IMR-90 (cell line): ENCODE data around the gene AGO1. TPM values are rescaled to one million over a fixed set of nuclear protein-coding genes. Genes with fewer than 3 reads are reported as not detected.

Source experiments
- ATAC-seq: fragments of 200-7000 bp; cut with Tn5 transposase; 2 replicates; pipeline ENCODE4 v1.9.1; 2020; ENCODE audit warnings: low read depth, mild to moderate bottlenecking, moderate library complexity
- BruUV-seq: library from RNA; stranded (reverse); fragments of 400-500 nt; replicated peaks from 2 replicates; lab custom pipeline; 2021; lab: Mats Ljungman, UMichigan
- CTCF ChIA-PET: fragments of 300-600 bp; formaldehyde crosslinking; extraction: SDS; loops from one replicate; lab custom pipeline; 2021; ENCODE audit warnings: antibody characterized with exemption; lab: Yijun Ruan, JAX
- POLR2A ChIA-PET: fragments of 300-600 bp; sonication (Branson Sonifier 250); formaldehyde crosslinking; loops from one replicate; lab custom pipeline; 2022; ENCODE audit warnings: antibody characterized with exemption; ENCODE audit not compliant: unreplicated experiment; lab: Charles Lee
- DNase-seq: peaks from one replicate; pipeline ENCODE4 v3.0.0; 2013
- H2AFZ ChIP-seq: replicated peaks from 2 replicates; pipeline ENCODE3; 2013; ENCODE audit warnings: low read length, mild to moderate bottlenecking; ENCODE audit not compliant: poor library complexity
- H2AK5ac ChIP-seq: 2 replicates; pipeline ENCODE4 v1.6.1; 2013; ENCODE audit warnings: low read depth, low read length, inconsistent platforms
- H2AK9ac ChIP-seq: replicated peaks from 2 replicates; pipeline ENCODE3; 2013; ENCODE audit warnings: mild to moderate bottlenecking, low read depth, low read length, moderate library complexity; ENCODE audit not compliant: poor library complexity
- H2BK120ac ChIP-seq: 2 replicates; pipeline ENCODE4 v1.6.1; 2013; ENCODE audit warnings: low read depth, low read length, inconsistent platforms
- H2BK15ac ChIP-seq: 3 replicates; pipeline ENCODE4 v1.6.1; 2013; ENCODE audit warnings: low read depth, low read length, inconsistent platforms
- H2BK20ac ChIP-seq: 2 replicates; pipeline ENCODE4 v1.6.1; 2013; ENCODE audit warnings: low read depth, mild to moderate bottlenecking, inconsistent platforms, low read length, moderate library complexity
- H2BK5ac ChIP-seq: 2 replicates; pipeline ENCODE4 v1.6.1; 2013; ENCODE audit warnings: mild to moderate bottlenecking, low read depth, low read length, inconsistent platforms; ENCODE audit not compliant: poor library complexity, severe bottlenecking
- H3K14ac ChIP-seq: replicated peaks from 2 replicates; pipeline ENCODE4 v1.6.1; 2013; ENCODE audit warnings: low read depth, low read length, inconsistent platforms
- H3K18ac ChIP-seq: 2 replicates; pipeline ENCODE4 v1.6.1; 2013; ENCODE audit warnings: low read depth, low read length, control low read depth
- H3K23ac ChIP-seq: 2 replicates; pipeline ENCODE4 v1.6.1; 2013; ENCODE audit warnings: low read depth, low read length, inconsistent platforms
- H3K27ac ChIP-seq: 2 replicates; pipeline ENCODE4 v1.5.1; 2013; ENCODE audit warnings: mild to moderate bottlenecking, control low read depth, low read length; ENCODE audit not compliant: insufficient read depth
- H3K27me3 ChIP-seq: 2 replicates; pipeline ENCODE4 v1.6.1; 2013; ENCODE audit warnings: low read length; ENCODE audit not compliant: control insufficient read depth, insufficient read depth
- H3K36me3 ChIP-seq: 2 replicates; pipeline ENCODE4 v1.6.1; 2013; ENCODE audit warnings: low read length, mixed read lengths; ENCODE audit not compliant: control insufficient read depth, insufficient read depth
- H3K4ac ChIP-seq: 2 replicates; pipeline ENCODE4 v1.6.1; 2013; ENCODE audit warnings: low read depth, low read length, inconsistent platforms
- H3K4me1 ChIP-seq: 2 replicates; pipeline ENCODE4 v1.6.1; 2013; ENCODE audit warnings: low read length, mixed read lengths; ENCODE audit not compliant: control insufficient read depth, insufficient read depth
- H3K4me2 ChIP-seq: 2 replicates; pipeline ENCODE4 v1.6.1; 2013; ENCODE audit warnings: low read depth, mild to moderate bottlenecking, control low read depth, low read length, moderate library complexity
- H3K4me3 ChIP-seq: 2 replicates; pipeline ENCODE4 v1.5.1; 2013; ENCODE audit warnings: low read depth, mild to moderate bottlenecking, control low read depth, low read length, moderate library complexity; ENCODE audit not compliant: insufficient read depth
- H3K56ac ChIP-seq: 2 replicates; pipeline ENCODE4 v1.6.1; 2013; ENCODE audit warnings: low read length, inconsistent platforms; ENCODE audit not compliant: insufficient read depth; ENCODE audit errors: extremely low read depth
- H3K79me1 ChIP-seq, 2 experiments: 2 replicates each; pipeline ENCODE4 v1.6.1; 2013; ENCODE audit warnings: low read length in 2 of 2, inconsistent platforms in 1 of 2, low read depth in 1 of 2
- H3K9ac ChIP-seq: 2 replicates; pipeline ENCODE4 v1.6.1; 2013; ENCODE audit warnings: low read depth, low read length, control low read depth
- H3K9me1 ChIP-seq: 2 replicates; pipeline ENCODE4 v1.6.1; 2013; ENCODE audit warnings: low read length, inconsistent platforms; ENCODE audit not compliant: insufficient read depth
- H3K9me3 ChIP-seq: 2 replicates; pipeline ENCODE4 v1.6.1; 2013; ENCODE audit warnings: low read length; ENCODE audit not compliant: control insufficient read depth, insufficient read depth
- H4K20me1 ChIP-seq: 2 replicates; pipeline ENCODE4 v1.6.1; 2013; ENCODE audit warnings: low read length, inconsistent platforms; ENCODE audit not compliant: insufficient read depth
- H4K5ac ChIP-seq: 2 replicates; pipeline ENCODE4 v1.6.1; 2013; ENCODE audit warnings: mild to moderate bottlenecking, low read depth, low read length, control low read depth
- H4K8ac ChIP-seq, 2 experiments: 2 replicates each; pipeline ENCODE4 v1.6.1; 2013; ENCODE audit warnings: low read depth in 2 of 2, low read length in 2 of 2, control low read depth in 1 of 2, inconsistent platforms in 1 of 2
- H4K91ac ChIP-seq: 2 replicates; pipeline ENCODE4 v1.6.1; 2013; ENCODE audit warnings: low read depth, low read length, inconsistent platforms; ENCODE audit not compliant: insufficient read depth
- BHLHE40 ChIP-seq: fragments of 150-350 bp; IDR thresholded peaks from 2 replicates; pipeline ENCODE4 v1.6.1; 2016; ENCODE audit warnings: mild to moderate bottlenecking, low read depth, low read length
- CEBPB ChIP-seq: IDR thresholded peaks from 2 replicates; pipeline ENCODE4 v1.6.1; 2012; ENCODE audit warnings: low read depth, low read length, improper control_type of control experiment
- CHD1 ChIP-seq: IDR thresholded peaks from 2 replicates; pipeline ENCODE4 v1.6.1; 2012; ENCODE audit warnings: low read depth, low read length, improper control_type of control experiment
- CTCF ChIP-seq: conservative IDR thresholded peaks from 2 replicates; pipeline ENCODE4 v1.5.1; 2012; ENCODE audit warnings: mild to moderate bottlenecking, low read depth, low read length, improper control_type of control experiment
- ELK1 ChIP-seq: fragments of 150-350 bp; IDR thresholded peaks from 2 replicates; pipeline ENCODE4 v1.6.1; 2016; ENCODE audit warnings: low read depth, mild to moderate bottlenecking, low read length, moderate library complexity, borderline replicate concordance
- FOS ChIP-seq: fragments of 150-350 bp; IDR thresholded peaks from 2 replicates; pipeline ENCODE4 v1.6.1; 2016; ENCODE audit warnings: low read depth, low read length
- MAFK ChIP-seq: IDR thresholded peaks from 2 replicates; pipeline ENCODE4 v1.6.1; 2012; ENCODE audit warnings: low read depth, low read length, improper control_type of control experiment
- MAZ ChIP-seq: IDR thresholded peaks from 2 replicates; pipeline ENCODE4 v1.6.1; 2012; ENCODE audit warnings: low read depth, mild to moderate bottlenecking, low read length, improper control_type of control experiment, moderate library complexity, borderline replicate concordance
- MXI1 ChIP-seq: IDR thresholded peaks from 2 replicates; pipeline ENCODE4 v1.6.1; 2012; ENCODE audit warnings: low read depth, mild to moderate bottlenecking, low read length, moderate library complexity, borderline replicate concordance
- NFE2L2 ChIP-seq: fragments of 150-350 bp; IDR thresholded peaks from 2 replicates; pipeline ENCODE4 v1.6.1; 2016; ENCODE audit warnings: low read depth, mild to moderate bottlenecking, low read length
- POLR2A ChIP-seq: IDR thresholded peaks from 2 replicates; pipeline ENCODE4 v1.6.1; 2012; ENCODE audit warnings: mild to moderate bottlenecking, low read depth, low read length
- RAD21 ChIP-seq: IDR thresholded peaks from 2 replicates; pipeline ENCODE4 v1.6.1; 2012; ENCODE audit warnings: low read length, improper control_type of control experiment
- RCOR1 ChIP-seq: IDR thresholded peaks from 2 replicates; pipeline ENCODE4 v1.6.1; 2012; ENCODE audit warnings: mild to moderate bottlenecking, low read length, improper control_type of control experiment; ENCODE audit not compliant: insufficient replicate concordance
- RFX5 ChIP-seq: IDR thresholded peaks from 2 replicates; pipeline ENCODE4 v1.8.0; 2012; ENCODE audit warnings: low read depth, mild to moderate bottlenecking, low read length, moderate library complexity
- SMC3 ChIP-seq: fragments of 150-350 bp; IDR thresholded peaks from 2 replicates; pipeline ENCODE4 v1.6.1; 2016; ENCODE audit warnings: low read depth, mild to moderate bottlenecking, antibody characterized with exemption, low read length, moderate library complexity
- USF2 ChIP-seq: fragments of 150-350 bp; IDR thresholded peaks from 2 replicates; pipeline ENCODE4 v1.6.1; 2017; ENCODE audit warnings: mild to moderate bottlenecking, antibody characterized with exemption, low read length, low read depth
- WGBS, 2 experiments: methylation state at CpG; one replicate each; pipeline versions ENCODE4 v1.1.5 to v1.1.7; 2013; ENCODE audit warnings: missing lambda C conversion rate in 2 of 2; ENCODE audit not compliant: insufficient read length in 1 of 2; ENCODE audit errors: extremely low coverage in 2 of 2; 5-methylcytosine and 5-hydroxymethylcytosine counted together
- dilution Hi-C: fragments of 300-500 bp; cut with HindIII; formaldehyde crosslinking; loops from one replicate; pipeline ENCODE4 v1.14.3; 2018; ENCODE audit warnings: low sequenced_read_pairs; ENCODE audit not compliant: unreplicated experiment
- in situ Hi-C: fragments of 300-500 bp; cut with MboI; formaldehyde crosslinking; loops from 3 replicates; pipeline ENCODE4 v1.14.3; 2019; ENCODE audit warnings: low sequenced_read_pairs, inconsistent platforms, mixed read lengths
- intact Hi-C: fragments of 100-400 bp; cut with micrococcal nuclease; formaldehyde crosslinking; loops from 2 replicates; pipeline ENCODE4 v1.10.0; 2022
- polyA plus RNA-seq, 3 experiments: library from polyadenylated mRNA; depleted of rRNA; stranded (reverse); fragments of >200 nt; gene quantifications; 2 replicates each; pipeline ENCODE4 v1.2.3, GENCODE V29; 2012; ENCODE audit warnings: low replicate concordance in 1 of 3
- total RNA-seq: library from RNA; depleted of rRNA; stranded (reverse); fragments of >200 nt; gene quantifications from 2 replicates; pipeline ENCODE4 v1.2.3, GENCODE V29; 2012

Gene AGO1
- total and polyA plus RNA-seq, 2 of the 4 experiments (the other 2 are of a cell fraction): 11.3 to 21.5 TPM

GRCh38 chr1:35866991-35867390, 16.0 kb upstream of the AGO1 start:
- Histone ChIP-seq H2AK9ac (no peak overlapping the region), H4K8ac (no peak overlapping the region), H3K4me1 (0 out of 2 replicates have a peak, but pooled peaks cover 2% of the 10 kb centered on the region), H2AFZ (no peak overlapping the region), H2BK20ac (no peak overlapping the region), H2BK5ac (no peak overlapping the region), H4K91ac (no peak overlapping the region), H2BK120ac (no peak overlapping the region), H4K5ac (no peak overlapping the region), H3K4ac (no peak overlapping the region), H3K4me2 (no peak overlapping the region), H3K27ac (no peak overlapping the region), H3K36me3 (no peaks in the 10 kb centered on the region), H3K18ac (no peak overlapping the region), H3K9me3 (no peaks in the 10 kb centered on the region), H3K27me3 (no peaks in the 10 kb centered on the region), H3K9me1 (no peaks in the 10 kb centered on the region), H3K4me3 (no peak overlapping the region), H2BK15ac (no peak overlapping the region), H3K56ac (no peak overlapping the region), H3K79me1 (no peaks in the 10 kb centered on the region), H4K20me1 (no peaks in the 10 kb centered on the region), H2AK5ac (no peak overlapping the region), H3K14ac (no peak overlapping the region), H3K23ac (no peak overlapping the region), H3K9ac (no peak overlapping the region)
- CTCF ChIA-PET: no interaction called here
- BruUV-seq: no TSS peak
- no peak for TF ChIP-seq NFE2L2
- no peak for TF ChIP-seq RAD21
- TF ChIP-seq MAFK: no peak
- TF ChIP-seq CTCF: no peak
- TF ChIP-seq MXI1: no peak
- no peak for TF ChIP-seq FOS
- TF ChIP-seq ELK1: no peak
- TF ChIP-seq POLR2A: no peak
- no peak for TF ChIP-seq RCOR1
- no peak for TF ChIP-seq SMC3
- no peak for TF ChIP-seq USF2
- TF ChIP-seq BHLHE40: no peak
- no peak for TF ChIP-seq CEBPB
- no peak for TF ChIP-seq CHD1
- no peak for TF ChIP-seq RFX5
- no peak for TF ChIP-seq MAZ
- intact Hi-C loops: no loop called here
- WGBS, 2 experiments: no CpG with 5 or more reads among the region's 3 CpGs
- dilution Hi-C loops: no loop called here
- in situ Hi-C loops: no loop called here
- no peak for ATAC-seq
- POLR2A ChIA-PET: no interaction called here
- DNase-seq: no peak
